Jurkat, Clone E6-1 (cell line): Measurements from ENCODE around the gene TFAP2E.
"Not testable (repeated sequence)": the region's sequence is repeated elsewhere in the genome, so short reads cannot be mapped to it uniquely, and the experiment has no call there.

Source experiments
- DNase-seq: peaks from one replicate; pipeline ENCODE4 v3.0.0-alpha.2; 2011; ENCODE audit warnings: low read depth, low spot score
- H3K4me3 ChIP-seq: 2 replicates; pipeline ENCODE4 v1.5.1; 2011; ENCODE audit warnings: mild to moderate bottlenecking, low read length, control low read depth, moderate library complexity

Gene TFAP2E

DNA sequence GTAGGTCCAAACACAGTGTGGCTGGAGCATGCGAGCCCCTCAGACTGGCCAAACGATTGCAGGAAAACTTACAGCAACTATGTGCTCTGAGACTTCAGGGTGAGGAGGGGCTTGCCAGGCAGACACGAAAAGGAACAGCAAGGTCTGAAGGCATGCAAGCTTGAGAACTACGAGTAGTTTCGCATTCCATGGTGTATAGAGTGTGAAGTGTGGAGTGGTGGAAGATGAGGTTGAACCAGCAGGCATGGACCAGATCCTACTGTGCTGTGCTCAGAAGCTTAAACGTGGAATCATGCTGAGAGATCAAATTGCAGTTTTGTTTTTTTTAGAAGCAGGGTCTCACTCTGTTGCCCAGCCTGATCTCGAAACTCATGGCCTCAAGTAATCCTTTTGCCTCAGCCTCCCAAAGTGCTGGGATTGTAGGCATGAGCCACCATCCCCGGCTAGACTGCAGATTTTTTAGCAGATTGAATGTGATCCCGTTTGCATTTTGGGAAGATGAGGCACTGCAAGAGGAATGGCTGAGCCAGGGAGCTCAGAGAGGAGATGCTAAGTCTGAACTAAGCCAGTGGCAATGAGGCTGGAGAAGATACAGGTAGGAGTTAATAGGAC is 5.1 kb upstream of the TFAP2E start:
- no peak for DNase-seq
- no peak overlapping the region for H3K4me3 ChIP-seq

DNA sequence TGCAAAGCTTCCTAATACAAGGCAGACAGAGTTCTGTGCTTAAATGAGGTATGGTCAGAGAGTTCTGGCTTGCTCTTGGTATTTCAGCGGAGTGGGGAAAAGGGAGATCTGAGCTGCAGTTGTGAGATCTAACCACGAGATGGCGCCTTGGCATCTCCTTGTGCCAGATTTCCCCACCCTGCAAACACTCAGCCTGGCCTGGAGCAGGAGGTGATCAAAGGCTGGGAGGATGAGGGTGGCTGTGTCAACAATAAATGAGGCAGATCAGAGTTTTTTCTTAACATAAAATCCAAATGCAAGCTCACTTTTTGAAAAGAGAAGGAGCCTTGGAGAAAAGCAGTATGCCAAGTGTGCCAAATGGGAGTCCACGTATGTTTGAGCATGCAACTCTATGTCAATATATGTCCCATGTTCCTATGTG is 4.1 kb upstream of the TFAP2E start:
- no peak overlapping the region for H3K4me3 ChIP-seq
- peak; percentile 68 for DNase-seq

DNA sequence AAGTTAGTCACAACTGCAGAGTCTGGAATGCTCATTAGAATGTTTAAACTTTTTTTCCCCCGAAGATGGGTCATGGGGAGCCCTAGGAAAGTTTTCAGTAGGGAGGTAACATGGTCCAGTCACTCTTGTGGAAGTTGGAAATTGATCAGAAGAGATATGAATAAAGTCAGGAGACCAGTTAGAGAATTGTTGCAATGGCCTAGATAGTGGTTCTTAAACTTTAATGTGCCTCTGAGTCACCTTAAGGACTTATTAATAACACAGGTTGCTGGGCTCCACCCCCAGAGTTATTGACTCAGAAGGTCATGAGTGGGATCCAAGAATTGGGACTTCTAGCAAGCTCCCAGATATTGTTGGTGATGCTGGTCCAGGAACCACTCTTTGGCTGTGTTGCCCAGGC is 3.2 kb upstream of the TFAP2E start:
- H3K4me3 ChIP-seq = no peak overlapping the region
- DNase-seq = no peak

DNA sequence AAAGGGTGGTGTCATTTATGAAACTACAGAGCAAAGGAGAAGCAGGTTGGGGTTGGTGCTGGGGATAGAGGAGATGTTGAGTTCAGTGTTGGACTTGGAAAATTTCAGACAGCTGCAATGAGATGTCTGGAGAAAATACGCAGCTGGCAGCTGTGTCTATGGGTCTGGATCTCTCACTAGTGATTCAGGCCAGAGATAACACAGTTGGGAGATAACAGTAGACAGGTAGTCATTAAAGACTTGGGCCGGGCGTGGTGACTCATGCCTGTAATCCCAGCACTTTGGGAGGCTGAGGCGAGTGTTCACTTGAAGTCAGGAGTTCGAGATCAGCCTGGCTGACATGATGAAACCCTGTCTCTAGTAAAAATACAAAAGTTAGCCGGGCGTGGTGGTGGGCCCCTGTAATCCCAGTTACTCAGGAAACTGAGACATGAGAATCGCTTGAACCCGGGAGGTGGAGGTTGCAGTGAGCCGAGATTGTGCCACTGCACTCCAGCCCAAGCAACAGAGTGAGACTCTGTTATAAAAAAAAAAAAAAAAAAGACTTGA is 2.5 kb upstream of the TFAP2E start:
- DNase-seq = no peak
- no peak overlapping the region for H3K4me3 ChIP-seq

DNA sequence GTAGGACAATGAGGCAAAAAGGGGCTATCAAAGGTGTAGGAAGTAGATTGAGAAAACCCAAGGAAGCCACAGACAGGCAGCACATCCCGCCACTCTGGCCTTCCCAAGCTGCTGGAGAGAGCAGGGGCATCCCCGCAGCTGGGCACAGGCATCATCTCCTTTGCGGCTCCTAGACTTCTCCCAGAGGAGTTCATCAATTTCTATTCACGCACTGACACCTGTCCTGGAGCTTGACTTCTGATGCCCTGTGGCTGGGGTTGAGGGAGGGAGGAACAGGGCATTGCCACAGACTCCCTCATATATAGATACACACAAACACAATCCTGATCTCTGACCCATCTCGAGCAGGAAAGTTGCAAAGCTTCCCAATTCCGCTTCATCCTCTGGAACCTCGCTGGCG is 1.9 kb upstream of the TFAP2E start:
- DNase-seq = no peak

DNA sequence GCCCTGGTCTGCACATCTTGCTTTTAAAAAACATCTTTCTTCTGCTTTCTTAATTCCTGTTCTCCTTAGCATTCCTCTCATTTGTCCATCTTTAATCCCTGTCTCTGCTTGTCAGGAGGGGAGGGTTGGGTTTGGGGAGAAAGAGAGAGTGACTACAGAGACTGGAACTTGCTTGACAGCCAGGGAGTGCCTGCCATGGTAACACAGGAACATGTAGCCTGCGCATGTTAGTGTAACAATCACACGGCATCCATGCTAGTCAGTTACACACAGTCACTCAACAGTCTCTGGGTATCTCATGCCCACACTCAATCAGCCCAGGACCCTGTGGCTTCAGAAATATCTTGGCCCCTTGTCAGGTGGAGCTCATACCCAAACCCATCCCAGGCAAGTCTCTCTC is 818 bp upstream of the TFAP2E start:
- DNase-seq = no peak
- no peak overlapping the region for H3K4me3 ChIP-seq

More for the DNA sequence above, 1.9 kb upstream of the TFAP2E start:
- no peak overlapping the region for H3K4me3 ChIP-seq

DNA sequence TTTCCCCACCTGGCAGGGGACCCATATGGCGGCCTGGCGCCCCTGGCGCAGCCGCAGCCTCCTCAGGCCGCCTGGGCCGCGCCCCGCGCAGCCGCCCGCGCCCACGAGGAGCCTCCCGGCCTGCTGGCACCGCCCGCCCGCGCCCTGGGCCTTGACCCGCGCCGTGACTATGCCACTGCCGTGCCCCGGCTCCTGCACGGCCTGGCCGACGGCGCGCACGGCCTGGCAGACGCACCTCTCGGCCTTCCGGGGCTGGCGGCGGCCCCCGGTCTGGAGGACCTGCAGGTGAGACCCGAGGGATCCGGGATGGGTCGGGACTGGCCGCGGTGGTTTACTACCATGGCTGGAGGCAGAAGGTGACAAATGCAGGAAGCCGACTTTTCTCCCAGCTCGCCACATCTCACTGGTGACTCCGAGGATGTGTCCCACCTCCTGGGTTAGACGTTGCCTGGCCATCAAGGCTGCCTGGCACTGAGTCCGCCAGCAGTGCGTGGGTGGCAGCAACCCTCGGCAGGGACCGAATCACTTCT is 1.1 kb downstream of the TFAP2E start:
- DNase-seq = no peak
- H3K4me3 ChIP-seq = no peak overlapping the region

DNA sequence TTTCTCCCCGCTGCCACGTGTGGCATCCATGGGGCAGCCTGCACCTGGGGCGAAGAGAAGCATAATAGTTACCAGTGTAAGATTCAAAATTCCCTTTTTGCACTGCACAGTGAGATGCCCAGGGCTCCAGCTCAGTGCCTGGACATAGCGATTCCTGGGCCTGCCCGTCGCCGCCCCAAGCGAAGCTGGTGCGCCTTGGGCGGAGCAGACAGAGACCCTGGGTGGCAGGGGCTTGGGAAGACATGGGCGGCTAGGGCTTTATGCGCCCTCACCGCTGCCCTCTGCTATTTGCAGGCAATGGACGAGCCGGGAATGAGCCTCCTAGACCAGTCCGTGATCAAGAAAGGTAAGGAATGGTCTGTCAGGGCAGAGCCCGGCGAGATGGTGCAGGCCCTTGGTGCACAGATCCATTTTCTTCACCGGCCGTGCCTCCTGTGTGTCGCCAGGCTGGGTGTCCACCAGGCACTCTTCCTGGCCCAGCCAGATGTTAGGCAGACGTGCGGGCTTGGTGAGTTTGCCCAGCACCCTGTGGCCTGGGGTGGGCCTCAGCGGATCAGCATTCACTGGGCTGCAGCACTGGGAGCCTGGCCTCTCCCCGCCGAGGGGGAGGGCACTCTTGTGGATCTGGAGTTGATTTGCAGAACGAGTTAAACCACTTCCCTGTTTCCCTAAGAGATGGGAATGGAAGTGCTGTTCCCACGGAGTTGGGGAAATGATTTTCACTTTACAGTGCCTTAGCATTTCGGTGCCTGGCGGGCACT is 1.7 kb downstream of the TFAP2E start:
- no peak overlapping the region for H3K4me3 ChIP-seq
- DNase-seq = no peak

DNA sequence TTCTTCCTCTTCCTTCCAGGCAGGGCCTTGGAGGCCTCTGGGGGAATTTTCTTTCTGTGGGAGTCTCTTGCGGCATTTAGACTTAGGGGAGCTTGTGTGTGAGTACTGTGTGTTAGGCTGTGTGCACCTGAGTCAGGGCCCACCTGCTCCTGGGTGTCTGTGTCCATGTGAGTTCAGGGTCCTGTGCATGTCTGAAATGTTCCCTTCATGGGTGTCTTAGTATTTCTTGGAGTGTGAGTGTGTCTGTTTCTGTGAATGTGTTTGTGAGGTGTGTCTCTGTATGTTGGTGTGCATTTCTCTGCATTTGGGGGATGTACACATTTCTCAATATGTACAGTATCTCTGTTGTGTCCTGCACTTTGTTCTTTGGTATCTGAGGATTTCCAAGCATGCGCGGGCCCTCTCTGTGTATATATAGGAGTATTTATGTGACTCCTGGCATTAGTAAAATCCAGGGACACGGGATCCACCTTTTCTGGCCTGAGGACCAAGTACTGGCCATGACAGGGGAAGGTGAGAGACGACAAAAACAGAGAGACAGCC is 2.4 kb downstream of the TFAP2E start:
- no peak overlapping the region for H3K4me3 ChIP-seq
- no peak for DNase-seq

DNA sequence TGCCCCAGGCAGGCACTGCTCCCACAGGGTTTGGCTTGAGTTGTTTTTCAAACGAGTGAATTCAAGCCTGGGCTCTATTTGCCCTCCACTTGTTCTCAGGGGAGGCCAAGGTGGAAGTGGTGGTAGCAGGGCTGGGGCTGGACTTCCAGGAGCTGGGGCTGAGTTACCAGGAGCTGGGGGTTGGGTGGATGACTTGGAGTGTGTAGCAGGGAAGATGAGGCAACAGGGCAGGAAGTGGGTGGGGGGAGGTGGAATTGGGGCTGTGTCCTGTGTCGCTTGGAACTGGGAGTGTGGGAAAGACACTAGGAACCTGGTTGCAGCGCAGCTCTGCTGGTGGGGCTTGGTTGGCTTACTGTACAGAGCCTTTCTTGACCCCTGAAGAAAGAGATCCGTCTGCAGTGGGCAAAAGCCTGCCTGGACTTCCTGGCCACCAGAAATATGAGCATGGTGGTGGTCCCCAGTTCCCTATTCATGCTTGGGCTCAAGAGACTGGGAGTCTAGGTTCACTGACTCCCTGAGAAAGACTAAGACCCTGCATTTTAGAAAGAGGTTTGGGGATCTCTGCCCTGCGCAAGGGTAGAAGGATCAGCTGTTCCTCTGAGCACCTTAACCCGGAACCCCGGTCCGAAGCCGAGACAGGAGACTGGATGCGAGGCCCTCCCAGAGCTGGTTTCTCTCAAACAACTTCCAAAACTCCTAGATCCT is 3.1 kb downstream of the TFAP2E start:
- no peak overlapping the region for H3K4me3 ChIP-seq
- DNase-seq = no peak

DNA sequence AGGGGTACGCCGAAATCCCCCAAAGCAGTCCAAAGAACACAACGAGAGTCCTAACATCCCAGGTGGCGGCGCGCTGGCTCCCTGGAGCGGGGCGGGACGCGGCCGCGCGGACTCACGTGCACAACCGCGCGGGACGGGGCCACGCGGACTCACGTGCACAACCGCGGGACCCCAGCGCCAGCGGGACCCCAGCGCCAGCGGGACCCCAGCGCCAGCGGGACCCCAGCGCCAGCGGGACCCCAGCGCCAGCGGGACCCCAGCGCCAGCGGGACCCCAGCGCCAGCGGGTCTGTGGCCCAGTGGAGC is 3.6 kb downstream of the TFAP2E start:
- H3K4me3 ChIP-seq, DNase-seq: not testable (repeated sequence)

DNA sequence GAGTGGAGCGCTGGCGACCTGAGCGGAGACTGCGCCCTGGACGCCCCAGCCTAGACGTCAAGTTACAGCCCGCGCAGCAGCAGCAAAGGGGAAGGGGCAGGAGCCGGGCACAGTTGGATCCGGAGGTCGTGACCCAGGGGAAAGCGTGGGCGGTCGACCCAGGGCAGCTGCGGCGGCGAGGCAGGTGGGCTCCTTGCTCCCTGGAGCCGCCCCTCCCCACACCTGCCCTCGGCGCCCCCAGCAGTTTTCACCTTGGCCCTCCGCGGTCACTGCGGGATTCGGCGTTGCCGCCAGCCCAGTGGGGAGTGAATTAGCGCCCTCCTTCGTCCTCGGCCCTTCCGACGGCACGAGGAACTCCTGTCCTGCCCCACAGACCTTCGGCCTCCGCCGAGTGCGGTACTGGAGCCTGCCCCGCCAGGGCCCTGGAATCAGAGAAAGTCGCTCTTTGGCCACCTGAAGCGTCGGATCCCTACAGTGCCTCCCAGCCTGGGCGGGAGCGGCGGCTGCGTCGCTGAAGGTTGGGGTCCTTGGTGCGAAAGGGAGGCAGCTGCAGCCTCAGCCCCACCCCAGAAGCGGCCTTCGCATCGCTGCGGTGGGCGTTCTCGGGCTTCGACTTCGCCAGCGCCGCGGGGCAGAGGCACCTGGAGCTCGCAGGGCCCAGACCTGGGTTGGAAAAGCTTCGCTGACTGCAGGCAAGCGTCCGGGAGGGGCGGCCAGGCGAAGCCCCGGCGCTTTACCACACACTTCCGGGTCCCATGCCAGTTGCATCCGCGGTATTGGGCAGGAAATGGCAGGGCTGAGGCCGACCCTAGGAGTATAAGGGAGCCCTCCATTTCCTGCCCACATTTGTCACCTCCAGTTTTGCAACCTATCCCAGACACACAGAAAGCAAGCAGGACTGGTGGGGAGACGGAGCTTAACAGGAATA is 4.2 kb downstream of the TFAP2E start:
- DNase-seq = peak; percentile 91
- peak overlapping the region; percentile 47 for H3K4me3 ChIP-seq

DNA sequence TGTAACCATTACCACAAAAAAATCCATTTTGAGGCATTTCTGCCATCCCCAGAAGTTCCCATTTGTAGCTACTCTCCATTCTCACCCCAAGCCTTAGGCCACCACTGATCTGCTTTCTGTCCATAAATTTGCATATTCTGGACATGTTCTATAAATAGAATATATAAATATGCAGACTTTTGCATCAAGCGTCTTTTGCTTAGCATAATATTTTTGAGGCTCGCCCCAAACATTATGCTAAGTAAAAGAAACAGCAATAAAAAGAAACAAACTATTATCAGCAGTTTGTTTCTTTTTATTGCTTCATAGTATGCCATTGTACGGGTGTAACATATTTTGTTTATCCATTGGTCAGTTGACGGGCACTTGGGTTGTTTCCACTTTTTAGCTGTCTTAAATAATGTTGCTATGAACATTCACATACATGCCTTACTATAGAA is 7.9 kb downstream of the TFAP2E start:
- no peak overlapping the region for H3K4me3 ChIP-seq
- no peak for DNase-seq

DNA sequence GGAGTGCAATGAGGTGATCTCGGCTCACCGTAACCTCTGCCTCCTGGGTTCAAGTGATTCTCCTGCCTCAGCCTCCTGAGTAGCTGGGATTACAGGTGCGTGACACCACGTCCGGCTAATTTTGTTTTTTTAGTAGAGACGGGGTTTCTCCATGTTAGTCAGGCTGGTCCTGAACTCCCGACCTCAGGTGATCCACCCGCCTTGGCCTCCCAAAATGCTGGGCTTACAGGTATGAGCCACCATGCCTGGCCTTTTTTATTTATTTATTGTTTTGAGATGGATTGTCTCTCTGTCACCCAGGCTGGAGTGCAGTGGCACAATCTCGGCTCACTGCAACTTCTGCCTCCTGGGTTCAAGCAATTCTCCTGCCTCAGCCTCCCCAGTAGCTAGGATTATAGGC is 8.5 kb downstream of the TFAP2E start:
- DNase-seq, H3K4me3 ChIP-seq: not testable (repeated sequence)

DNA sequence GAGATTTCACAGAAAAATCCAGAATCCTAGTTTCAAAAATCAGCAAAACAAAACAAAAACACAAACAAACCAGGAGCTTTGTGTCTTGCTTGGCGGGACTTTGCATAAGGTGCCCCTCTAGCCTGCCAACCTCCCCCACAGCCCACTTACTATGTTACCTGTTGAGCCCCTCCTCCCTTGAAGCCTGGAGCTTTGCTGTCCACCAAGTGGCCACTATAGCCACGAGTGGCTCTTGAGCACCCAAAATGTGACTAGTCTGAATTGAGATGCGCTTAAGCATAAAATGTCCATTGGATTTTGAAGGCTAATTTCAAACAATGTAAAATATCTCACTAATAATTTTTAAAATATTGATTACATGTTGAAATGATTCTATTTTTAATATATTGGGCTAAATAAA is 12.2 kb downstream of the TFAP2E start:
- DNase-seq = no peak
- H3K4me3 ChIP-seq = no peak overlapping the region

DNA sequence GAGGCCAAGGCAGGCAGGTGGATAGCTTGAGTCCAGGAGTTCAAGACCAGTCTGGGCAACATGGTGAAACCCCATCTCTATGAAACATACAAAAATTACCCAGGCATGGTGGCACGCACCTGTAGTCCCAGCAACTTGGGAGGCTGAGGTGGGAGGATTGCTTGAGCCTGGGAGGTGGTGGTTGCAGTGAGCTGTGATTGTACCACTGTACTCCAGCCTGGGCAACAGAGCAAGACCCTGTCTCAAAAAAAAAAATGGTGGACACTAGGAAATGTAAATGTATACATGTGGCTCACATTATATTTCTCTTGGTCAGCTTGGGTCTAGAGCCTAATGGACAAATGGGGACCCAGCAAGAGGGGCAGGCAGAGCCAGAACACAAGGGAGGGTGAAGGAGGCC is 12.7 kb downstream of the TFAP2E start:
- not testable (repeated sequence) for H3K4me3 ChIP-seq, DNase-seq

DNA sequence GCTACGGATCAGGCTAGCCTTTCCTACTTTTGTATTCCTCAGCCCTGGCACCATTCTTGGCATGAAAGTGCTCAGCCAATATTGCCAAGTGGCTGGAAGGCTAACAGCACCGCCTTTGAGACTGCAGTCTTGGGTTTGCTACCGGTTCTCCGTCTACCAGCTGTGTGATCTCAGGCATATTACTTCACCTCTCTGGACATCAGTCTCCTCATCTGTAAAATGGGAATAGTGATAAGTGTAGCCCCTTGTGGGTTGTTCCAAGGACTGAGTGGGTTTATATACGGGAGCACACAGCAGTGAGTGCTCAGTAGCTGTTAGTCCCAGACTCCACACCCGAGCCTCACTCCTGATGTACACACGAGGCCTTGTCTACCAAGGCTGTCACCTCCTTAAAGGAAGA is 13.7 kb downstream of the TFAP2E start:
- no peak overlapping the region for H3K4me3 ChIP-seq
- no peak for DNase-seq

DNA sequence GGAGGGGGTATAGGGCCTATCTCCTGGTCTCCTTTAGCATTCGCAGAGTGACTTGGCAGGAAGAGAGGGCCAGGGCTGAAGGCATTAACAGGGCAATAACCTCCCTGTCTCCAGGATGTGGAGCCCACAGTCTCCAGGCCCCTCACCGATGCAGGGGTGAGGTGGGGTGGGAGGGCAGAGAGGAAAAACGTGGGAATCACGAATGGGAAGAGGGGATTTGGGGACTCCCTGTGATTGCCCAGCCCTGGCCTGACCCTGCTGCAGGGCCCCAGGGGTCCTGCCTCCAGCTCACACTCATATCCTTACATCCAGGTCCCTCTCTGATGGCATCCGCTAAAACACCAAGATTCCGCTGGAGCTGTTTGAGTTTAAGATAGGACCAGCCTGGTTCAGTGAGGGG is 14.6 kb downstream of the TFAP2E start:
- no peak overlapping the region for H3K4me3 ChIP-seq
- no peak for DNase-seq
